HCT116 (cell line): ENCODE results near the gene PANX3. TPM values are rescaled to one million over a fixed set of nuclear protein-coding genes. Genes with fewer than 3 reads are reported as not detected.

ENCODE experiments used
- ATAC-seq: fragments of 200-7000 bp; cut with Tn5 transposase; 2 replicates; pipeline ENCODE4 v1.9.1; 2020; ENCODE audit warnings: mild to moderate bottlenecking, moderate library complexity
- BruUV-seq: library from RNA; stranded (reverse); fragments of 400-500 nt; replicated peaks from 2 replicates; lab custom pipeline; 2021; lab: Mats Ljungman, UMichigan
- CTCF ChIA-PET: fragments of 300-600 bp; sonication (Branson Sonifier 250); formaldehyde crosslinking; loops from one replicate; lab custom pipeline; 2021; ENCODE audit warnings: antibody characterized with exemption; lab: Charles Lee
- POLR2A ChIA-PET: fragments of 300-600, 350-600 bp; sonication (Branson Sonifier 250); formaldehyde crosslinking; loops from one replicate; lab custom pipeline; 2021; ENCODE audit warnings: antibody characterized with exemption; lab: Charles Lee
- RAD21 ChIA-PET, 2 experiments: fragments of 300-600 bp; sonication (Branson Sonifier 250); formaldehyde crosslinking; loops; one replicate each; lab custom pipeline; 2023; ENCODE audit warnings: low total read pairs in 2 of 2; ENCODE audit not compliant: uncharacterized antibody in 2 of 2, unreplicated experiment in 2 of 2, low non-redundant PET in 1 of 2; lab: Charles Lee
- DNase-seq: peaks from one replicate; pipeline ENCODE4 v3.0.0-alpha.2; 2010; ENCODE audit warnings: low read depth, low spot score
- H2AFZ ChIP-seq: fragments of 200-600 bp; shearing (Covaris generic), sonication (generic); 2 replicates; pipeline ENCODE4 v1.6.1; 2017; ENCODE audit warnings: low read depth, mixed run types, mixed read lengths, antibody characterized with exemption, low read length; ENCODE audit not compliant: poor library complexity, severe bottlenecking
- H3K27ac ChIP-seq: 2 replicates; pipeline ENCODE4 v1.5.1; 2012; ENCODE audit warnings: low read depth, low read length
- H3K27me3 ChIP-seq: fragments of 200-600 bp; sonication (generic); 2 replicates; pipeline ENCODE4 v1.6.1; 2016; ENCODE audit warnings: mixed run types, low read length, mixed read lengths; ENCODE audit not compliant: insufficient read depth
- H3K36me3 ChIP-seq, 2 experiments: fragments of 200-500 bp in 1 of 2; fragments of 200-600 bp in 1 of 2; sonication (Bioruptor generic) in 1 of 2; sonication (generic) in 1 of 2; 2 replicates each; pipeline versions ENCODE4 v1.5.1 to v1.6.1; 2014 to 2016; ENCODE audit warnings: low read length in 2 of 2, inconsistent platforms in 1 of 2, mixed read lengths in 1 of 2, mixed run types in 1 of 2; ENCODE audit not compliant: insufficient read depth in 2 of 2, control insufficient read depth in 1 of 2
- H3K4me1 ChIP-seq, 2 experiments: fragments of 200-600 bp in 1 of 2; sonication (generic) in 1 of 2; 2 replicates each; pipeline versions ENCODE4 v1.5.1 to v1.6.1; 2012 to 2017; ENCODE audit warnings: low read length in 2 of 2, inconsistent platforms in 1 of 2, mild to moderate bottlenecking in 1 of 2, mixed read lengths in 1 of 2, mixed run types in 1 of 2, moderate library complexity in 1 of 2; ENCODE audit not compliant: insufficient read depth in 2 of 2, control insufficient read depth in 1 of 2
- H3K4me2 ChIP-seq: fragments of 200-600 bp; sonication (generic); 2 replicates; pipeline ENCODE4 v1.6.1; 2017; ENCODE audit warnings: mixed run types, low read length, mixed read lengths
- H3K4me3 ChIP-seq, 2 experiments: fragments of 200-600 bp in 1 of 2; sonication (generic) in 1 of 2; replicated peaks in 1 of 2; 2 replicates each; pipeline ENCODE4 v1.5.1; 2011 to 2016; ENCODE audit warnings: low read length in 2 of 2, control low read depth in 1 of 2, low read depth in 1 of 2, mild to moderate bottlenecking in 1 of 2, mixed read lengths in 1 of 2, mixed run types in 1 of 2
- H3K79me2 ChIP-seq: fragments of 200-600 bp; sonication (generic); 2 replicates; pipeline ENCODE4 v1.6.1; 2017; ENCODE audit warnings: mild to moderate bottlenecking, mixed run types, low read length, moderate library complexity, mixed read lengths; ENCODE audit not compliant: insufficient read depth
- H3K9ac ChIP-seq: fragments of 200-600 bp; sonication (generic); 2 replicates; pipeline ENCODE4 v1.6.1; 2016; ENCODE audit warnings: low read length, mixed read lengths
- H3K9me2 ChIP-seq: fragments of 200-600 bp; sonication (generic), shearing (Covaris generic); 2 replicates; pipeline ENCODE4 v1.6.1; 2017; ENCODE audit warnings: mixed run types, mild to moderate bottlenecking, moderate library complexity; ENCODE audit not compliant: insufficient read depth
- H3K9me3 ChIP-seq, 2 experiments: fragments of 200-500 bp in 1 of 2; fragments of 200-600 bp in 1 of 2; sonication (Bioruptor generic) in 1 of 2; sonication (generic) in 1 of 2; 2 replicates each; pipeline ENCODE4 v1.6.1; 2014 to 2017; ENCODE audit warnings: low read length in 2 of 2, mixed read lengths in 2 of 2, inconsistent platforms in 1 of 2, low read depth in 1 of 2, mild to moderate bottlenecking in 1 of 2, mixed run types in 1 of 2, moderate library complexity in 1 of 2; ENCODE audit not compliant: control insufficient read depth in 1 of 2, insufficient read depth in 1 of 2
- H4K20me1 ChIP-seq: fragments of 200-600 bp; sonication (generic), shearing (Covaris generic); 2 replicates; pipeline ENCODE4 v1.6.1; 2017; ENCODE audit warnings: mixed run types, mild to moderate bottlenecking, moderate library complexity; ENCODE audit not compliant: insufficient read depth
- CBX3 ChIP-seq: IDR thresholded peaks from 2 replicates; pipeline ENCODE4 v1.6.1; 2012; ENCODE audit warnings: low read depth
- CEBPB ChIP-seq: IDR thresholded peaks from 2 replicates; pipeline ENCODE4 v1.6.1; 2012; ENCODE audit warnings: low read depth
- EGR1 ChIP-seq: IDR thresholded peaks from 2 replicates; pipeline ENCODE4 v1.6.1; 2012; ENCODE audit warnings: low read depth
- EZH2 ChIP-seq: fragments of 200-600 bp; sonication (generic); IDR thresholded peaks from 2 replicates; pipeline ENCODE4 v1.6.1; 2017; ENCODE audit warnings: antibody characterized with exemption, mixed run types
- JUND ChIP-seq: IDR thresholded peaks from 2 replicates; pipeline ENCODE4 v1.6.1; 2012
- POLR2A ChIP-seq: IDR thresholded peaks from 2 replicates; pipeline ENCODE4 v1.7.0; 2011; ENCODE audit warnings: borderline replicate concordance; ENCODE audit not compliant: insufficient read depth, insufficient read length; ENCODE audit errors: extremely low read depth
- POLR2AphosphoS5 ChIP-seq: IDR thresholded peaks from 2 replicates; pipeline ENCODE4 v1.6.1; 2011; ENCODE audit warnings: mild to moderate bottlenecking, low read depth, low read length, moderate library complexity
- SIN3A ChIP-seq: IDR thresholded peaks from 2 replicates; pipeline ENCODE4 v1.6.1; 2012; ENCODE audit warnings: low read depth
- SP1 ChIP-seq: IDR thresholded peaks from 2 replicates; pipeline ENCODE4 v1.6.1; 2012; ENCODE audit warnings: low read depth
- SRF ChIP-seq: IDR thresholded peaks from 2 replicates; pipeline ENCODE4 v1.6.1; 2012; ENCODE audit warnings: low read depth
- YY1 ChIP-seq: IDR thresholded peaks from 2 replicates; pipeline ENCODE4 v1.6.1; 2011; ENCODE audit warnings: low read length, low read depth, moderate library complexity, mild to moderate bottlenecking; ENCODE audit not compliant: insufficient replicate concordance; ENCODE audit errors: extremely low read depth
- ZNF274 ChIP-seq: fragments of 200-500 bp; sonication (Bioruptor generic); IDR thresholded peaks from 2 replicates; pipeline ENCODE4 v1.6.1; 2014; ENCODE audit warnings: mild to moderate bottlenecking, low read depth, low read length, inconsistent platforms
- intact Hi-C: fragments of 100-400 bp; cut with micrococcal nuclease; formaldehyde crosslinking; loops from 2 replicates; pipeline ENCODE4 v1.10.0; 2022
- total RNA-seq: library from RNA; stranded (reverse); gene quantifications from one replicate; pipeline ENCODE4 v1.2.1, GENCODE V29; 2021; ENCODE audit not compliant: unreplicated experiment
- TF ChIP-seq, protein P1 (sequence below): IDR thresholded peaks from 2 replicates; pipeline ENCODE4 v1.6.1; 2012
- TF ChIP-seq, protein P2 (sequence below): IDR thresholded peaks from 2 replicates; pipeline ENCODE4 v1.6.1; 2012
- TF ChIP-seq, protein P3 (sequence below): IDR thresholded peaks from 2 replicates; pipeline ENCODE4 v1.6.1; 2011; ENCODE audit warnings: mild to moderate bottlenecking, low read length, moderate library complexity; ENCODE audit not compliant: insufficient replicate concordance; ENCODE audit errors: extremely low read depth
- TF ChIP-seq, protein P4 (sequence below): IDR thresholded peaks from 2 replicates; pipeline ENCODE4 v1.6.1; 2012; ENCODE audit warnings: low read depth

PANX3 gene
- total RNA-seq, 1 experiment from 2014 or later = not detected

DNA sequence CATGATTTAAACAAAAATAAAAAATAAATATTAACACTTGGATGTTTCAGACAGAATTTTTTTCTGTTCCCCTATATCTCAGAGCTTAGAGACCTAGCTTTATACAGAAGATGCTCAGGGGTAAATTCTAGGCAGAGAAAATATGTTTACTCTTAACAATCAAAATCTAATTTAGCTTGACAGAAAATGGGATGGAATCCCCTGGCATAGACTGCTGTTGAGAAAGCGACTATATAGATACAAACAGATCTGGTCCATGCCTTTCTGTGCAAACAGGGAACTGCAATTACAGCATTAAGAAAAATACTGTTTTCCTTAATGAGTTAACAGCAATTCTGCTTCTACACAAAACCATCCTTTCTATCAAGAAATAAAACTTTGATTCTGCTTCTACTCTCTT lies 47.8 kb downstream of the PANX3 start:
- ChIA-PET POLR2A (no interaction called here), RAD21 (no interaction called here), CTCF (no interaction called here)
- Histone ChIP-seq H3K27ac (no peak overlapping the region), H3K4me1 (no peaks in the 10 kb centered on the region), H3K4me3 (no peak overlapping the region), H2AFZ (no peak overlapping the region), H4K20me1 (no peaks in the 10 kb centered on the region), H3K9me3 (no peaks in the 10 kb centered on the region), H3K36me3 (no peaks in the 10 kb centered on the region), H3K4me2 (no peak overlapping the region), H3K27me3 (no peaks in the 10 kb centered on the region), H3K9me2 (no peaks in the 10 kb centered on the region), H3K79me2 (no peaks in the 10 kb centered on the region), H3K9ac (no peak overlapping the region)
- BruUV-seq = no TSS peak
- TF ChIP-seq, protein P1, sequence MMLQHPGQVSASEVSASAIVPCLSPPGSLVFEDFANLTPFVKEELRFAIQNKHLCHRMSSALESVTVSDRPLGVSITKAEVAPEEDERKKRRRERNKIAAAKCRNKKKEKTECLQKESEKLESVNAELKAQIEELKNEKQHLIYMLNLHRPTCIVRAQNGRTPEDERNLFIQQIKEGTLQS = no peak
- TF ChIP-seq SRF (no peak), EGR1 (no peak), POLR2A (no peak), EZH2 (no peak)
- TF ChIP-seq, protein P2, sequence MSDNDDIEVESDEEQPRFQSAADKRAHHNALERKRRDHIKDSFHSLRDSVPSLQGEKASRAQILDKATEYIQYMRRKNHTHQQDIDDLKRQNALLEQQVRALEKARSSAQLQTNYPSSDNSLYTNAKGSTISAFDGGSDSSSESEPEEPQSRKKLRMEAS = no peak
- TF ChIP-seq, protein P3, sequence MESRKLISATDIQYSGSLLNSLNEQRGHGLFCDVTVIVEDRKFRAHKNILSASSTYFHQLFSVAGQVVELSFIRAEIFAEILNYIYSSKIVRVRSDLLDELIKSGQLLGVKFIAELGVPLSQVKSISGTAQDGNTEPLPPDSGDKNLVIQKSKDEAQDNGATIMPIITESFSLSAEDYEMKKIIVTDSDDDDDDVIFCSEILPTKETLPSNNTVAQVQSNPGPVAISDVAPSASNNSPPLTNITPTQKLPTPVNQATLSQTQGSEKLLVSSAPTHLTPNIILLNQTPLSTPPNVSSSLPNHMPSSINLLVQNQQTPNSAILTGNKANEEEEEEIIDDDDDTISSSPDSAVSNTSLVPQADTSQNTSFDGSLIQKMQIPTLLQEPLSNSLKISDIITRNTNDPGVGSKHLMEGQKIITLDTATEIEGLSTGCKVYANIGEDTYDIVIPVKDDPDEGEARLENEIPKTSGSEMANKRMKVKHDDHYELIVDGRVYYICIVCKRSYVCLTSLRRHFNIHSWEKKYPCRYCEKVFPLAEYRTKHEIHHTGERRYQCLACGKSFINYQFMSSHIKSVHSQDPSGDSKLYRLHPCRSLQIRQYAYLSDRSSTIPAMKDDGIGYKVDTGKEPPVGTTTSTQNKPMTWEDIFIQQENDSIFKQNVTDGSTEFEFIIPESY = no peak
- ATAC-seq (no peak), DNase-seq (no peak)
- intact Hi-C loops = no loop called here

DNA sequence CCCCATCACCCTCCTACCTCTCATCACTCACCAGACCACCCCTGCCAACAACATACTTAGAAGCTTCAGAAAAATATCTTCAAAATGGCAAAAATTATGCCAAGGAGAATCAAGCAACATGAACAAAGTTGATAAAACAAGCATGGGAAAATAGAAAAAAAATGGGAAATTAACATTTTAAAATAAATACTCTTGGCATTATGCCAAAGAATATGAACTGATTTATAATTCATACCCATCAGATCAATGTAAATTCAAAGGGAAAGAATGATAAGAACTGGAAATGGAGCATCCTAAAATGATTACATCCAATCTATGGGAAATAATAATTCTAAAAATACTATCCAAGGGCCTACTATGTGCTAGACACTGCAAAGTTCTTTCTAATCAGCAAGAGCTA lies 50.3 kb downstream of the PANX3 start:
- no peaks in the 10 kb centered on the region for H3K9me2 ChIP-seq
- H3K27ac ChIP-seq = no peak overlapping the region
- H3K9me3 ChIP-seq = no peaks in the 10 kb centered on the region
- H3K36me3 ChIP-seq = no peaks in the 10 kb centered on the region
- CTCF ChIA-PET = no interaction called here
- no peaks in the 10 kb centered on the region for H4K20me1 ChIP-seq
- ATAC-seq = no peak
- no peak for DNase-seq
- POLR2A ChIA-PET = no interaction called here
- no peaks in the 10 kb centered on the region for H3K4me1 ChIP-seq
- no TSS peak for BruUV-seq
- H3K4me2 ChIP-seq = no peak overlapping the region
- intact Hi-C loops = no loop called here
- H3K9ac ChIP-seq = no peak overlapping the region
- no peaks in the 10 kb centered on the region for H3K27me3 ChIP-seq
- H2AFZ ChIP-seq = no peak overlapping the region
- H3K4me3 ChIP-seq = no peak overlapping the region
- RAD21 ChIA-PET = no interaction called here
- H3K79me2 ChIP-seq = no peaks in the 10 kb centered on the region
- TF ChIP-seq SIN3A (no peak), SP1 (no peak), YY1 (no peak), CEBPB (no peak), ZNF274 (no peak), JUND (no peak), CBX3 (no peak), POLR2AphosphoS5 (no peak), POLR2A (no peak)
- TF ChIP-seq, protein P2 = no peak
- TF ChIP-seq, protein P4, sequence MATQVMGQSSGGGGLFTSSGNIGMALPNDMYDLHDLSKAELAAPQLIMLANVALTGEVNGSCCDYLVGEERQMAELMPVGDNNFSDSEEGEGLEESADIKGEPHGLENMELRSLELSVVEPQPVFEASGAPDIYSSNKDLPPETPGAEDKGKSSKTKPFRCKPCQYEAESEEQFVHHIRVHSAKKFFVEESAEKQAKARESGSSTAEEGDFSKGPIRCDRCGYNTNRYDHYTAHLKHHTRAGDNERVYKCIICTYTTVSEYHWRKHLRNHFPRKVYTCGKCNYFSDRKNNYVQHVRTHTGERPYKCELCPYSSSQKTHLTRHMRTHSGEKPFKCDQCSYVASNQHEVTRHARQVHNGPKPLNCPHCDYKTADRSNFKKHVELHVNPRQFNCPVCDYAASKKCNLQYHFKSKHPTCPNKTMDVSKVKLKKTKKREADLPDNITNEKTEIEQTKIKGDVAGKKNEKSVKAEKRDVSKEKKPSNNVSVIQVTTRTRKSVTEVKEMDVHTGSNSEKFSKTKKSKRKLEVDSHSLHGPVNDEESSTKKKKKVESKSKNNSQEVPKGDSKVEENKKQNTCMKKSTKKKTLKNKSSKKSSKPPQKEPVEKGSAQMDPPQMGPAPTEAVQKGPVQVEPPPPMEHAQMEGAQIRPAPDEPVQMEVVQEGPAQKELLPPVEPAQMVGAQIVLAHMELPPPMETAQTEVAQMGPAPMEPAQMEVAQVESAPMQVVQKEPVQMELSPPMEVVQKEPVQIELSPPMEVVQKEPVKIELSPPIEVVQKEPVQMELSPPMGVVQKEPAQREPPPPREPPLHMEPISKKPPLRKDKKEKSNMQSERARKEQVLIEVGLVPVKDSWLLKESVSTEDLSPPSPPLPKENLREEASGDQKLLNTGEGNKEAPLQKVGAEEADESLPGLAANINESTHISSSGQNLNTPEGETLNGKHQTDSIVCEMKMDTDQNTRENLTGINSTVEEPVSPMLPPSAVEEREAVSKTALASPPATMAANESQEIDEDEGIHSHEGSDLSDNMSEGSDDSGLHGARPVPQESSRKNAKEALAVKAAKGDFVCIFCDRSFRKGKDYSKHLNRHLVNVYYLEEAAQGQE = no peak
